ENCODE measurements around the gene UQCRQ. TPM values are rescaled to one million over a fixed set of nuclear protein-coding genes. Genes with fewer than 3 reads are reported as not detected.

The UQCRQ gene
- total RNA-seq, 1 experiment from 2014 or later = 306 TPM

DNA sequence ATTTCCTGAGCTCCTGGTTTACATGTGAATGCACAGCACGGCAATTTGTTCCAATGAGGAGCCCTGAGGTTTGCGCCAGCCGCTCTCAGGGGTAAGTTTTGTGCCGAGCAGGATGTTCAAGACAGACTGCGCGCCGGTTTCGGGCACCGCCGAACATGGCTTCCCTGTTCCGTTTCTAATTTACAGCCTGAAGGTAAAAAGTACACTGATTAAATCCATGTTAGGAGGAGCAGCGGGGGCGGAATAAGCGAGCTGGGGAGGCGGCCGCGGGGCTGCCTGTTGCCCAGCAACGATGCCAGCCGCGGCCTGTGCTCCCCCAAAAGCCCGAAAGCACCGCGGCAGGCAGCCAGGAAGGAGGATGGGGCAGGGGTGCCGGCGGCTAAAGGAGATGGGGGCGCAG is 47.0 kb upstream of the UQCRQ start:
- H3K4me2 ChIP-seq (ENCODE audit: insufficient read depth, insufficient read length, low read length) = no peak overlapping the region

More for the DNA sequence above, 47.0 kb upstream of the UQCRQ start:
- TF ChIP-seq, protein P1, sequence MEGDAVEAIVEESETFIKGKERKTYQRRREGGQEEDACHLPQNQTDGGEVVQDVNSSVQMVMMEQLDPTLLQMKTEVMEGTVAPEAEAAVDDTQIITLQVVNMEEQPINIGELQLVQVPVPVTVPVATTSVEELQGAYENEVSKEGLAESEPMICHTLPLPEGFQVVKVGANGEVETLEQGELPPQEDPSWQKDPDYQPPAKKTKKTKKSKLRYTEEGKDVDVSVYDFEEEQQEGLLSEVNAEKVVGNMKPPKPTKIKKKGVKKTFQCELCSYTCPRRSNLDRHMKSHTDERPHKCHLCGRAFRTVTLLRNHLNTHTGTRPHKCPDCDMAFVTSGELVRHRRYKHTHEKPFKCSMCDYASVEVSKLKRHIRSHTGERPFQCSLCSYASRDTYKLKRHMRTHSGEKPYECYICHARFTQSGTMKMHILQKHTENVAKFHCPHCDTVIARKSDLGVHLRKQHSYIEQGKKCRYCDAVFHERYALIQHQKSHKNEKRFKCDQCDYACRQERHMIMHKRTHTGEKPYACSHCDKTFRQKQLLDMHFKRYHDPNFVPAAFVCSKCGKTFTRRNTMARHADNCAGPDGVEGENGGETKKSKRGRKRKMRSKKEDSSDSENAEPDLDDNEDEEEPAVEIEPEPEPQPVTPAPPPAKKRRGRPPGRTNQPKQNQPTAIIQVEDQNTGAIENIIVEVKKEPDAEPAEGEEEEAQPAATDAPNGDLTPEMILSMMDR (conservative IDR thresholded peaks at IDR 0.05) = no peak
- H4K5ac ChIP-seq (ENCODE audit: insufficient read length, low read depth, low read length) = no peak overlapping the region
- H3T11ph ChIP-seq (ENCODE audit: low read length) = no peak overlapping the region
- no peak overlapping the region for H2AK5ac ChIP-seq (ENCODE audit: insufficient read length, low read length)
- no peak overlapping the region for H2BK5ac ChIP-seq (ENCODE audit: insufficient read length, low read length)
- H2BK20ac ChIP-seq (ENCODE audit: low read depth, low read length, poor library complexity, severe bottlenecking) = no peak overlapping the region
- peaks cover 4% of the 10 kb centered on the region for H3K23me2 ChIP-seq (ENCODE audit: insufficient read length, low read depth, low read length, poor library complexity, severe bottlenecking)
- peaks cover 7 to 14% of the 10 kb centered on the region in 2 experiments for H3K4me1 Mint-ChIP-seq
- peaks cover 70% of the 10 kb centered on the region for H3K27me3 Mint-ChIP-seq (ENCODE audit: low read depth)
- H2BK120ac ChIP-seq (ENCODE audit: low read depth, low read length, poor library complexity, severe bottlenecking) = no peak overlapping the region
- peaks cover 0 to 8% (median 0%) of the 10 kb centered on the region in 3 experiments; a peak in 3 of 7 replicates for H3K36me3 Mint-ChIP-seq (ENCODE audit: insufficient read depth in 1 of 3, low read depth in 3 of 3)
- peaks cover 10% of the 10 kb centered on the region; the same call in 1 of the 2 replicates for H3K27me3 ChIP-seq (ENCODE audit: insufficient read depth, low read length)
- H3K4me3 Mint-ChIP-seq = no peak overlapping the region
- no peak overlapping the region for H3K9ac ChIP-seq (ENCODE audit: extremely low read depth, insufficient read length, low read length)
- no peak overlapping the region for H3K27ac ChIP-seq (ENCODE audit: insufficient read length, low read depth, low read length)
- H3K4me1 ChIP-seq (ENCODE audit: insufficient read depth, low read length) = no peaks in the 10 kb centered on the region
- no peak overlapping the region for H3K4ac ChIP-seq (ENCODE audit: low read depth, low read length)
- H2AFZ ChIP-seq (ENCODE audit: low read length) = no peak overlapping the region
- no peaks in the 10 kb centered on the region for H3K9me3 ChIP-seq (ENCODE audit: control insufficient read depth, low read depth, low read length)
- no peak overlapping the region for H3K23ac ChIP-seq (ENCODE audit: insufficient read length, low read depth, low read length)
- no peak overlapping the region for H3K14ac ChIP-seq (ENCODE audit: insufficient read depth, low read length)
- H2BK15ac ChIP-seq (ENCODE audit: low read depth, low read length) = no peak overlapping the region
- H3K9me3 Mint-ChIP-seq = peaks cover 0 to 4% of the 10 kb centered on the region in 2 experiments; a peak in 2 of 5 replicates
- no peaks in the 10 kb centered on the region for H4K20me1 ChIP-seq (ENCODE audit: control insufficient read depth, insufficient read depth, insufficient read length)
- H3K56ac ChIP-seq (ENCODE audit: insufficient read length, low read depth, low read length) = no peak overlapping the region
- no peak overlapping the region for H4K91ac ChIP-seq (ENCODE audit: insufficient read length, low read depth, low read length)
- DNase-seq = no peak
- H3K79me2 ChIP-seq (ENCODE audit: insufficient read depth, low read length) = no peaks in the 10 kb centered on the region
- no peaks in the 10 kb centered on the region for H3K79me1 ChIP-seq (ENCODE audit: insufficient read depth, low read depth, low read length, poor library complexity, severe bottlenecking)
- no peak overlapping the region for H4K8ac ChIP-seq (replicated peaks; ENCODE audit: insufficient read length, low read depth, low read length)
- H3K27ac Mint-ChIP-seq = no peak overlapping the region; a peak in 1 of 7 replicates
- no CpG with 5 or more reads among the region's 26 CpGs for WGBS (ENCODE audit: extremely low coverage, insufficient read length, low lambda C conversion rate)
- H2BK12ac ChIP-seq (ENCODE audit: insufficient read length, low read depth, low read length) = no peak overlapping the region
- no peak overlapping the region for H3K18ac ChIP-seq (ENCODE audit: insufficient read length, low read depth, low read length)

Data from H9 (cell line).